Stimulated activated CD8-positive, alpha-beta memory T cell treated with anti-CD3 and anti-CD28 coated beads, Interleukin-4, amount 100 ng/mL, for 48 hours (primary cell): ENCODE measurements around the gene DCP2.

Source experiments
- DNase-seq: peaks from one replicate; pipeline ENCODE4 v3.0.0-alpha.2; 2020

The DCP2 gene

GRCh38 chr5:112967520-112968083, 9.0 kb upstream of the DCP2 start:
- no peak for DNase-seq

- DNase-seq = no peak
Observed at GRCh38 chr5:112968411-112969106, 8.0 kb upstream of the DCP2 start.

GRCh38 chr5:112971276-112971675, 5.3 kb upstream of the DCP2 start:
- no peak for DNase-seq

DNA sequence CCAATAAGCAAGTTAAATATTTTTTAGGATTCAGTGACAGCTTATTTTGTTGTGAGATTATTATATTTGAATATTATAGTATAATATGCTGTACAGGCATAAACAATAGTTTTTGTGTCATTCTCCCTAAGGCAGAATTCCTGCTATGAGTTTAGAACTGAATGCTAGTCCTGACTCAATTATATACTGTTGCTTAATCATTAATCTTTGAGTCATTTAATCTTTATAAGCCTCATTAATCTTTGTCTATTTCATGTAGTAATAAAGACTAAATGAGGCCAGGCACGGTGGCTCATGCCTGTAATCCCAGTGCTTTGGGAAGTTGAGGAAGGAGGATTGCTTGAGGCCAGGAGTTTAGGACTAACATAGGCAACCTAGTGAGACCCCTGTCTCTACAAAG, 3.6 kb upstream of the DCP2 start:
- no peak for DNase-seq

DNA sequence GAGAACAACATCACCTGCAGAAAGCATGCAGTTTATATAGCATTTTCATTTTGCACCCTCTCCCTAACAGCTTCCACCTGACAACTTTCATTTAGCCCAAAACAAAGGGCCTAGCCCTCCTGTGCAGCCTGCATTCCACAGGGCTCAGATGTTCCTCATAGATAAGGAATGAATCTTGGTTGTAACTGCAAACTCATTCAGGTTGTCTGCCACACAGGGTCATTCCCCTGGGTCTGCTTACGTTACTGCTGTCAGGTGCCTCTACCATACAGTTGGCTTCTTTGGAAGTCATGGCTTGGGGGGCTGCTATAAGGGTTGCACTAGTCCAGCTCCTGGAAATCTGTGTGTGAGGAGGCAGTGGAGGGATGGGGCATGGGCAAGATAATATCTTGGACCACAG, 2.7 kb upstream of the DCP2 start:
- DNase-seq = no peak

DNA sequence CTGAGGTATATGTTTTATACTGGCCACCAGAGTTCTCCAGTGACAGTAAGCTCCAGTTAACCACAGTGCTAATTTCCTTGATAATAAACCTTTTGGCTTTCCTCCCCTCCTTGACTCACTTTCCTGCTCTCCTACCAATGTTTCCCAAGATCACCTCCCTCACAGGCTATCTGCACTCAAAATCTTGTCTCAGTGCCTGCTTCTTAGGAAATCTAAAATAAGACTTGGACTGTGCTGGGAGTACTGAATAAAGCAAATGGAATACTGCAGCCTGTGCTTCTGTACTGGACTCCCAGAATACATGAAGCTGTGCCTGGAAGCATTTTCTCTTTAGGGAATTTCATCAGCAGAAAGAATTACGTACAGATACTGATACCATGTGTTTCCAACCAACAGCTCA, 1.7 kb upstream of the DCP2 start:
- DNase-seq = no peak

- DNase-seq = peak; percentile 42
Observed at GRCh38 chr5:112975721-112976431, 722 bp upstream of the DCP2 start.

GRCh38 chr5:112977440-112977861, 853 bp downstream of the DCP2 start:
- no peak for DNase-seq

GRCh38 chr5:112978836-112979235, 2.2 kb downstream of the DCP2 start:
- DNase-seq = no peak

DNA sequence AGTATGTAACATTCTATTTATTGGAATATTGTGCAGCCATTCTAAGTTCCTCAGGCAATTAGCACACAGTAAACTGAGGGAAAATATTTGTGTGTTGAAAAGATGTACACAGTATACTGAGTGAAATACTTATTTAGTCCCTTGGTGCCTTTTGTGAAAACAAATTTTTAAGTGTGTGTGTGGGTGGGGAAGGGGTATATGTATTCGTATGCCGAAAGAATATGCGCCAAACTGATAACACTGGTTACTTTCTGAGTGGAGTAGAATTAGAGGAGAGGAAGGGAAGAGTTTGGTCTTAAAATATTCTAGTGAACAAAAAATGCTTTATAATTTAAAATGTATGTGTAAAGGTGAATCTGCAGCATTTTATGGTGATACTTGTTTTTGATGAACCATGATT, 3.1 kb downstream of the DCP2 start:
- DNase-seq = no peak

- no peak for DNase-seq
Observed at GRCh38 chr5:112983363-112983762, 6.8 kb downstream of the DCP2 start.

GRCh38 chr5:112986224-112986623, 9.6 kb downstream of the DCP2 start:
- DNase-seq = no peak

- DNase-seq = peak; percentile 90
Observed at GRCh38 chr5:112995764-112996618, 19.4 kb downstream of the DCP2 start.

- DNase-seq = no peak
Observed at GRCh38 chr5:112996830-112997374, 20.3 kb downstream of the DCP2 start.

GRCh38 chr5:112998296-112998695, 21.7 kb downstream of the DCP2 start:
- DNase-seq = no peak

GRCh38 chr5:113000466-113000865, 23.9 kb downstream of the DCP2 start:
- DNase-seq = no peak

DNA sequence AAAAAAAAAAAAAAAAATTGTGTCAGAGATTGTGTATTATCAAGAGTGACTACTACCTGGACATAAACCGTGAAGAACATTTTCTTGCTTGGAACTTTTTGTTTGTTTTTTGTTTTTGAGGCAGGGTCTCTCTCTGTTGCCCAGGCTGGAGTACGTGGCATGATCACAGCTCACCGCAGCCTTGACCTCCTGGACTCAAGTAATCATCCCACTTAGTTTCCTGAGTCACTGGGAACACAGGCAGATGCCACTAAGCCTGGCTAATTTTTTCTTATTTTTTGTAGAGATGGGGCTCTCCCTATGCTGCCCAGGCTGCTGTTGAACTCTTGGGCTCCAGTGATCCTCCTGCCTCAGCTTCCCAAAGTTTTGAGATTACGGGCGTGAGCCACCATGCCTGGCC, 25.8 kb downstream of the DCP2 start:
- DNase-seq = no peak

- no peak for DNase-seq
Observed at GRCh38 chr5:113003763-113004162, 27.2 kb downstream of the DCP2 start.

DNA sequence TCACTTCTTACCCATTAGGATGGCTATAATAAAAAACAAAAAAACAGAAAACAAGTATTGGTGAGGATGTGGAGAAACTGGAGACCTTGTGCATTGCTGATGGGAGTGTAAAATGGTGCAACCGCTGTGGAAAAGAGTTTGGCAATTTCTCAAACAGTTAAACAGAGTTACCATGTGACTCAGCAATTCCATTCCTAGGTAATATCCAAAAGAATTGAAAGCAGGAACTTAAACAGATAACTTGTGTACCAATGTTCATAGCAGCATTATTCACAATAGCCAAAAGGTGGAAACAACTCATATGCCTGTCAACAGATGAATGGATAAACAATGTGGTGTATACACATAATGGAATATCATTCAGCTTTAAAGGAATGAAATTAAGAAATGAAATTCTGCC, 28.9 kb downstream of the DCP2 start:
- no peak for DNase-seq

DNA sequence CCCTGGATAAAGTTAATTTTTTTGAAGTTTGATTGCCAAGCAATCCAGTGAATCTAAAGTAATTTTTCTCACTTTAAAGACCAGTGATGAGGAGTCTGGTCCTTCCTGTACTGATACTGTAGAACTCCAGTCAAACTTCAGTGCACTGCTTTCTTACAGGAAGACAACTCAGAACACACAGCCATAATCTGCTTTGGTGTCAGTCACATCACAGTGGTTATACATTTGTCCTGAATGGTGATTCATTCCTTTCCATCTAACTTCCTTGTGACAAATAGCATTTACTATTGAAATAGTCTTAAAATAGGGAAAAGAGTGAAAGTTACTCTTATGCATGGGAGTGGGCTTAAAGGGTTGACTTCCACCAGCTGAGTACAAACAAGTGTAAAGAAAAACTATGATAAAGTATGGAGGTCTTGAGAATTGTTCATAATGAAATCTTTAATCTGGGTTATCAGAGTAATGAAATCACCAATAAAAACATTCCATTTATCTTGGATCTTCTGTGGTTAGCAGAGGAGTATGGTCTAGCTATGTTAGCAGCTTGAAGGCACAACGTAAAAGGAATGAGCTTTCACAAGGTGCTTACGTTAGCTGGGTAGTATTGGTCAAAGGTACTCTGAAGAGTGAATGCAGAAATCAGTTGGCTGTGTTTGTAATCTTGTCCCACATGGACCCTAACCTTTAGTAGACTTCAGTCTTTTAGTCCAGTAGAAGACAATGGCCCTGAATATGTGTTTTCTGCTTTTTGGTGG, 41.5 kb downstream of the DCP2 start:
- no peak for DNase-seq

- DNase-seq = no peak
Observed at GRCh38 chr5:113020461-113021273, 44.1 kb downstream of the DCP2 start.
